Fibroblast of peridontal ligament (primary cell): ENCODE measurements around the gene EPN2.

Experiments
- DNase-seq: peaks from one replicate; pipeline ENCODE4 v3.0.0-alpha.2; 2010; ENCODE audit errors: extremely low read depth

The EPN2 gene

DNA sequence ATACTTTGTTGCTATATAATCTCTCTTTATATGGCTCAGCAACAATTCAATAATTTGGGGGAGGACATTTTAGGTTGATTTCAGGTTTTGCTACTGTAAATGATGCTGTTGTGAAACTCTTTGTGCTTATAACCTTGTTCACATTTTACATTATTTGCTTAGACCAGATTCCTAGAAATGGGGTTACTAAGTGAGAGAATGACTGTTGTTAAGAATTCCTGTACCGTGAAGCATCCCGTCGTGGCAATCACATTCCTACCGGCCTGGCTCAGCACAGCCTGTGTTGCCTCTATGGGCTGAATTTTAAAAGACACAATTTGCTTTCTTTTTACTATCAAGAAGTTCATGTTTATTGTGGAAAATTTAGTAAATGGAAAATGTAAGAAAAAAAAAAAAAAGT is 94.0 kb downstream of the EPN2 start:
- peak; percentile 90 for DNase-seq

DNA sequence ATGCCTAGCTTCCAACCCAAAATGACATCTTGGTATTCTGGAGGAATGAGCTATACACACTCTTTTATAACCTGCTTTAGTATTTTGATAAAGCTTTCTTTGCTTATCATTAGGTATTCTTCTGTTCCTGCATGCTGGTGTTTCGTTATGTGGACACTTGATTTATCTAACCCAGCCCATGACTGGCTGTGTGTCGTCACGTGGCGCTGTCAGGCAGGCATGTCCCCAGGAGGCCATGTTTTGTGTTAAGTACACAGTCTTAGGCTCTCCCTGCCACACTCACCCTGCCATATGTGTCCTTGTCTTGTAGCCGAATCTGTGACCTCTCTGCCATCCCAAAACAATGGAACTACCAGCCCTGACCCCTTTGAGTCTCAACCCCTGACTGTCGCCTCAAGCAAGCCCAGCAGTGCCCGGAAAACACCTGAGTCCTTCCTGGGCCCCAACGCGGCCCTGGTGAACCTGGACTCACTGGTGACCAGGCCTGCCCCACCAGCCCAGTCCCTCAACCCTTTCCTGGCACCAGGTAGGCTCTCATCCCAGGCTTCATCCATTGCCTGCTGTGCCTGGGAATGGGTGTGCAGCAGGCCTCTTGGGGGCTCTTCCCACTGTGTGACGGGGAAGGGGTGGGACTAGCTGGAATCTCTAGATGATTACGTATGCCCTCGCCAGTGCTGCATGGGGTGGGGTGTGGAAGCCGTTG is 94.5 kb downstream of the EPN2 start:
- DNase-seq = no peak

DNA sequence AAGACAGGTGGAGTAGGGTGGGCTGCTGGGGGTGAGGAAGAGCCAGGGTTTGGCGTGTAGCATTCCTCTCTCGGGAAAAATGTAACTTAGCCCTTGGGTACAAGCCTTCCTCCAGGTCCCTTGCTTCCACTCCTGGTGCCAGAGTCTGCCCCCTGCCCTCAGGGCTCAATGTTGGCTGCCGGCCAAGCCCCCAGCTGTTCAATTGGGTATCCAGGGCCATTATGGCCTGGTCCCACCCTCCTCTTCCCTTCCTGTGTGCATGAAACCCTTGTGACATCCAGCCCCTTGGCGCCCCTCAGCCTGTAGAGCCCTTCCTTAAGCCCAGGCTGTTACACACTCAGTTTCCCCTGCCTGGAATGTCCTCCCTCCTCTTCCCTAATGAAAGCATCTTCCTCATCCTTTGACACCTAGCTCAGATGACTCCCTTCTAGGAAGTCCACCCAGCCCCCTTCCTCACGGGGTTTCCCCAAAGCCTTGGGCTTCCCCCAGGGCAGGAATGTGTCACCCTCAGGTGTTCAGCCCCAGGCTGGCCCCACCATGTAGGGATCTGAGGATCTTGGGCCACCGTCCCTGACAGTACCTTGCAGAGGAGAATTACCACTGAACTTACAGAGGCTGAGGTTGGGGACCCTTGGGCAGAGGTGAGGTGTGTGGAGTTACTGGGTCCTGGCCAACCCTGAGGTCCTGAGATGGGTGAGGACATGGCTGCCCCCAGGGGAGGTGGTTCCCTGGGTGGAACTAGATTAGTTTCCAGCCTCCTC is 95.4 kb downstream of the EPN2 start:
- DNase-seq = no peak

DNA sequence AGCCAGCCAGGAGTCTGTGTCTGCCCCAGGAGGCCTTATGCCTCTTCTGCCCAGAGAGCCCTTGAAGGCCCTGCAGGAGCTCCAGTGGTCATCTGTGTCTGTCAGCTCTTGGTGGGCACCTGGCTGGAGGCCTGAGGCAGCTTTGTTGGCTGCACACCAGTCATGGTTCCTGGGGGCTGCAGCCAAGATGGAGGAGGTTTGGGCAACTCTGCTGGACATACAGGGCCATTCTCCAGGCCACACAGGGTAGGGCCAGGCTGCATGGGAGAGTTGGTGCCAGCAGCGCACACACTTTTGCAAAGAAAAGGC is 95.9 kb downstream of the EPN2 start:
- DNase-seq = no peak

DNA sequence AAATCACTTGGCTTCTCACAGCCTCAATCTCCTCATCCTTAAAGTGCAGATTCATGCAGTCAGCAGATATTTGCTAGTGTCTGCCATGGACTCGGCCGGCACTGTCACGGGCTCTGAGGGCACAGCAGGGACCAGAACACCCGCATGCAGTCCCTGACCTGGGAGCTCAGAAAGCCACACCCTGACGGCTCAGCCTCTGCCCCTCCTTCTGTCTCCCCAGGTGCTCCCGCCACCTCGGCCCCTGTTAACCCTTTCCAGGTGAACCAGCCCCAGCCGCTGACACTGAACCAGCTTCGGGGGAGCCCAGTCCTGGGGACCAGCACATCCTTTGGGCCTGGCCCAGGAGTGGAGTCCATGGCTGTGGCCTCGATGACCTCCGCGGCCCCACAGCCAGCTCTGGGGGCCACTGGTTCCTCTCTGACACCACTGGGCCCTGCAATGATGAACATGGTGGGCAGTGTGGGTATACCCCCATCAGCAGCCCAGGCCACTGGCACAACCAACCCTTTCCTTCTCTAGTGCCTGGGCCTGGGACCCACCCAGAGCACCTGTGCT is 96.6 kb downstream of the EPN2 start:
- no peak for DNase-seq

DNA sequence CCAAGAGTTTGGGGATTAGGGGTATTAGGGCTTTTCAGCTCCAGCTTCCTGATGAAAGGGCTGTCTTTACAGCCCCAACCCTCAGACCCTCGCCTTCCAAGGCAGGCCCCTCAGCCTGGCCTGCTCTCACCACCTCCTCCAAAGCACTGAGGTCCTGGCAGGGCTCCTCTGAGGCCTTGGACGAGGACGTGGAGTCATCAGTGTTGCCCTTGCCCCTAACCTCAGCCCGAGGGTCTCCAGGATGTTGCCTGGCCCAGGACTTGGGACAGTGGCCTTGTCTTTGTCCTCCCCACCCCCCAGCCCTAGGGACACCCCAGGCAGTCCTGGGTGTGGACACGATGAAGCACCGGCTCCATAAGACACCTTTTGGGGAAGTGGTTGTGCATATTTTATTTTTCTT is 97.2 kb downstream of the EPN2 start:
- DNase-seq = no peak

DNA sequence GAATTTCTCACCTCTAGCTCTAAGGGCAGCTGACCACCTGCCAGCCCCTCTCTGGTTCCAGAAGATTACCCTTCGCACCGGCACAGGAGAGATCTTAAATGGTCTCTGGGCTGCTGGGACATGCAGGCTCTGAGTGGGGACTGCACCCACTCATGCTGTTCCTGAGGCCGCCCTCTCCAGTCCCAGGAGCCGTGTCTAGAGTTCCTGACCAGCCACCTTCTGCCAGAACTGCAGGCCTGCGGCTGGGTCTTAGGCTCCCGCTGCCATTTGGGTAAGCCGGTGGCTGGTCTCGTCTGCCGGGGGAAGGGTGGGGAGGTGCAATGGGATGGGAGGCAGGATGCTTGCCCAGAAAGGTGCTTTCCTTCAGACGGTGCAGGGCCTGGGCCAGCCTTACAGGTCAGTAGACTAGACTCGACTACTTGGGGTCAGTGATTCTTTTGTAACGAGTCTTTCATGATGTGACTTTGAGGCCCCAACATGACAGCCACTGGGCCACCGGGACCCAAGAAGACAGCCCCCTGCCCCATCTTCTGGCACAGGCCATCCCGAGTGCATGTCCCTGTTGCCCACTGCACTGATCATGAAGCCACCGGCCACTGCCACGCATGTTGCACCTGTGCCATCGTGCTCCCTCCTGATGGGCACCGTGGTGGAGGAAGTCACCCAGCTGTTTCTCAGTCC is 98.9 kb downstream of the EPN2 start:
- no peak for DNase-seq

DNA sequence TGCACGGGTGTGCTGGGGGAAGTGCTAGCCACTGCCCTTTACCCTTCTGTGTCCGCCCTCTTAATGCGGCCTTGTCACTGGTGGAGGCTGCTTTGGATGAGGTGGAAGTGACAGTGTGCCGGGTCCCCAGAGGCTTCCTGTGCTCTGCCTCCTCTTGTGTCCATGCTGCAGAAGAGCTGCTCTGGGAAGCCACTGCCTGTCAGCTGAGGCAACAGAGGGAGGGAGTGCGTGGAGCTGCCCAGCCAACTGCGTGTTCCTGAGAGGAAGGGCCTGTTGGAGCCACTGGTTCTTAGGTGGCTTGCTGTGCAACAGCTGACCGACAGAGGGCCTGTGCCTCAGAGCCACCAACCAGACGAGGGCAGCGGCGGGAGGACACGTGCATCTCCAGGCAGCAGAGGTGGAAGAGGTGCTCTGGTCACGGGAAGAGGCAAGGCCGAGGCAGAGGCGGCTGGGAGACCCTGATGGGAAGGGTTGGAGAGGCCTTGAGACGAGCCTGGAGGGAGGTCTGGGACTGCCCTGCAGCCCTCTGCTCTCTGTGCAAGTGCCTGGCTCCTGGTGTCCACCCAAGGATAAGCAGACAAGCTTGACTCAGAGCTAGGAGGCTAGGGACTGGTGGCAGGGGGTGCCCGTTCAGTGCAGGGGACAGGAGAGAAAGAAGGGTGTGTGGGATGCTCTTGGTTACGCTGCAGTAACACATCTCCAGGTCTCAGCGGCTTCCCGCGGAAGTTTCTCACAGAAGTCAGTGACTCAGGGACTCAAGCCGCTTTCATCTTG is 100.0 kb downstream of the EPN2 start:
- DNase-seq = no peak

DNA sequence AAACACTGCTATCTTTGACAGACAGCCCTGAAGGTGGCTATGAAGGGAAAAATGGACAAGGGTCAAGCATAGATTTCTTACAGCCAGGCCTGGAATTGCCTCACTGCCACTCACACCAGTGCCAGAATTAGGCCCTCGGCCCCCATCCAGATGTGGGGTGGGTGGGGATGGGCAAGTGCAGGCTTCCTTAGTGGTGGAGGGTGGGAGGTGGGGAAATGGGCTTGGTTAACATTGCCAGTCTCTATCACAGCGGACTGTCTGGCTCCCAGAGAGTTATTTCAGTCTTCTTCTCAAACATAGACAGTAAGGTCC is 100.5 kb downstream of the EPN2 start:
- no peak for DNase-seq

DNA sequence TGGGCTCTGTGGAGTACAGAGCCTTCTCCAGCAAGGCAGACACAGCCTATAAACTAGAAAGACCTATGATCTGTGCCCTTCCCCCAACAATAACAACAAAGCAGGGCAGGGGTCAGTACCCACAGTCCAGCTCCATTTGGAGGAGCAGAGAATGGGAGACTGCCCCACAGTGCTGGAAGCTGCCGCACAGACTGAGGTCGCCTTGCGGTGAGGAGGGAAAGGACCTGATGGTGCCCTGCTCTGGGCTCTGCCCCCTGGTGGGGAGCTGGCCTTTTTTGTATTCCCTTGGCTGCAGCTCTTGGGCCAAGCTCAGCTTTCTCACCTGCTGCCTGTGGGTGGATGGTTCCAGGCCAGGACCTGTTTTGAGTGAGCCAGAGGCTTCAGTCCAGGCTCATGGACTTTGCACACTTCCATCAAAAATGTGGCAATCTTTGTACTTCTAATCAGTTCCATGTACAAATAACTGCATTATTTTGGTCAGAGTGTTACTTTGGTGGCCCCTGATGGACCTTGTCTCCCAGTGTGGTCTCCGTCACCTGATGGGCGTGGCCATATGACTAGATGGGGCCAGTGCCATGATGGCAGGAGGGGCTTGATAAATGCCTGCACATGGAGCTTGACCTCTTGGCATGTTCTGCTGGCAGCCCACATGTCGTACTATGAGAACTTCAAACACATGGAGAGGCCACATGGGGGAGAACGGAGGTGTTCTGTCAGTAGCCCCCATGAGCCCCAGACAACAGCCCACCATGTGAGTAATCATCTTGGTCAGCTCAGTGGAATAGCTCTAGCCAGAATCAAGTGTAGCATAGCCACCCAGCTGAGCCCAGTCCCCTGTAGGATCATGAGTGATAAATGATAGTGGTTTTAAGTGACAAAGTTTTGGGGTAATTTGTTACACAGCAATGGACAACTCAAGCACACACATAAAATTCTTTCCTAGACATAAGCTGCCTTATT is 101.1 kb downstream of the EPN2 start:
- no peak for DNase-seq

DNA sequence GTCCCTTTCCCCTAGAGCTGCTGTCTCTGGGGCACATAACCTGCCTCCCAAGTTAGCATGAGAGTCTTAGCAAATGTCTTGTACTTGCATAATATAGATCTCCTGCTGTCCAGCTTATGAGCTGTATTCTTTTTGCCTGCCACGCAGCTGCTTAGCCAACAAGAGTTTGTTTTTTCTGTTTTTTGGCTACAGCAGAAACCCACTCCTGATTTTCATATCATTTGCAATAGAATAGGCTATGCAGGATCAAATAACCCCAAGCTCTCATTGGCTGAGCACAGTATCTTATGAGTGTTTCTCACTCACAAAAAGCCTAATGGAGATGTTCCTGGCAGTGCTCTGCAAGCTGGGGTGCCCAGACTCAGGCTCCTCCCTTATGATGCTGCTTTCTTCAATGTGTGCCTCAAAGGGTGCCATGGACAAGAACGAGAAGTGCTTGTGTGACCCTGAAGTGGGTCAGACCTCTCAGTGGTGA is 102.2 kb downstream of the EPN2 start:
- DNase-seq = peak; percentile 76

DNA sequence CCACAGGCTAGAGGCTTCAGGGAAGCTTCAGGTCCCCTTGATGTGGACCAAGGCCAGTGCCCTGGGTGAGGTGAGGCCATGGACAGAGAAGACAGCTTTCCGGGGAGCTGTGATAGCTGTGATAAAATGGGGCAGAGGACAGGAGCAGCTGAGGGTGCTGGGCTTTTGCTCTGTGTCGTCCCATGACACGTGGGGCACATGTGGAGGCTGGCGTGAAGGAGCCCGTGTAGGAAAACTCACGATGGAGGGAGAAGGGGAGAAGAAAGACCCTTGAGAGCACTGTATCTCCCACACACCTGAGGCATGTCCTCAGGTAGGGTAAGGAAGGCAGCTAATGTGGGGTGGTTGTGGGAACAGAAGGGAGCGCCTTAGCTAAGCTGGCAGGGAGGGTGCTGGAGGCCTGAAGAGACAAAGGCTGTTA is 104.1 kb downstream of the EPN2 start:
- DNase-seq = no peak

DNA sequence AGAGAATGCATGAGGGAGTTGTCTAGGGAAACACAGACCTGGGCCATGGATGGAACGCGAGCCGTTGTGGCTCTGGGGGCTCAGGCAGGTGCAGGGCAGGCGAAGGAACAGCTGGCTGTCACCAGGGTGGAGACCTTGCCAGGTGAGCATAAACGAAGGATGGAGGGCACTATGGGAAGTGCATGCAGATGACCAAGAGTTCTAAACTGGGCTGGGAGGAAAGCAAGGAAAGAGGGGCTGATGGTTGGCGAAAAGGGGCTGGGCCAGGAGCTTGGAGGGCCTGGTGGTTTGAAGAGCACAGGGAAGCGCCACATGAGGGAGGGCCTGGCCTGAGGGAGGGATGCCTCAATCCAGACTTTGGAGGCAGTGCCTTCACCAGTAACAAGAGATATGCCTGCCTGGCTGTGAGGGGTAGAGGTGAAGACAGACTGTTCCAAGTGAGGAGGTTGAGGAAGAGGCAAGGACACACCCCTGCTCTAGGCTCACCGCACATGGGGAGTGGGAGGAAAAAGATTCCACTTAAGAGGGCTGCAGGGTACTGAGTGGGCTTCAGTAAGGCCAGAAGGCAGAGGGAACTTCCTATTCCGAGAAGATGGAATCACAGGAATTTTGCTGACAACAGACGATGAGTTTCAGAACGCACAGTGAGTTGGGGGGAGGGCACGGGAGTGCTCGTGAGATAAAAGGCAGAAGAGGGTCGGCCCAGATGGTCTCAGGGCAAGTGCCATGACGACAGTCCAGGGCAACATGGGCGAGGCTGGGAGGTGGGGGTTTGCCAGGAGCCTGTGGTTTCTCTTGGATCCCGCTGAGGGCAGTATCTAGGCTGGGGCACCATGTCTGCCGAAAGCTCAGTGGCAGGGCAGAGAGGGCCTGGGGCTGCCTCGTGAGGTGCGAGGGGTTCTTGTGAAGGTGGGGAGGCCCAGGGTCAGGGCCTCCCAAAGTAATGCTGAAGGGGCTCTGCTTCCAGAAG is 104.8 kb downstream of the EPN2 start:
- DNase-seq = peak; percentile 42

DNA sequence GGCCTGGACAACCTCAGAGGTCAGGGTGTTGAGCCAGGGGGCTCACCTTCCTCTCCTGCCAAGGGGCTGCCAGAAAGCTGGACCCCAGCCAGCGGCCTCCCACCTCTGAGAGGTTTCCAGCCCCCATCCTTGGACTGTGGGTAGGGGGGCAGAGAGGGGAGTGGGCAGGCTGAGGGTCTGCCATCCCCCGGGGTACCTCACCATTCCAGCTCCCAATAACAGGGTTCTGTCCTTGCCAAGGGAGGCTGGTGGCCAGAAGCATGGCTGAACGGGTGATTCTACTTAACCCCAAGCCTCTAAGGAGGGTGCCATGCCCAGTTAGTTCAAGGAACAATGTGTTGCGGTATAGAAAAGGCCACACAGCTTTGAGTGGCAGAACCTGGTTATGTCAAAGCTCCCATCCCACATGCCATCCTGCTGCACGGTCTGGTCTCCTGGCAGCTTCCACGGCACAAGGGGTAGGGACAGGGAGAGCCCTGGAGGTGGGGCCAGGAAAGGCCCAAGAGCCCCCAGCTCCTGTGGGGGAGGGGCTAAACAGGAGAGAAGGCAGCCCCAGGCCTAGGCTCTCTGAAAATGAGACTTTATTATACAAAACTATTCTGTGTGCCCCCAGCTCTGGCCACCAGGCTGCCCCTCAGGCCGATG is 105.6 kb downstream of the EPN2 start:
- DNase-seq = no peak

DNA sequence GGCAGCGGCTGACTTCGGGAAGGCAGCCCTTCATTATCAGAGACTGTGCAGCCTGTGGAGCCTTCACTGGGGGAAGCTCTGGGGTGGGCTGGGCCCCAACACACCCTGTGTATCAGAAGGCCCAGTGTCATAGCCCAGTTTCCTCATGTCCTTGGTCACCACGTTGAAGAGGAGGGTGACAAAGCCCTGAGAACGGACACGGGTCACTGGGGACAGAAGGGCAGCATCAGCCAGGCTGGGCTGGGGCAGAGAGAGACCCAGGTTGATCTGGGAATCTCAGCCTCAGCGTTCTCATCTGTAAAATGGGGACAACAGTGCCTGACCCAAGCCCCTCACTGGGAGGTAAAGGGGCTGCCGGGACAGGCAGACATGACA is 106.1 kb downstream of the EPN2 start:
- DNase-seq = no peak

DNA sequence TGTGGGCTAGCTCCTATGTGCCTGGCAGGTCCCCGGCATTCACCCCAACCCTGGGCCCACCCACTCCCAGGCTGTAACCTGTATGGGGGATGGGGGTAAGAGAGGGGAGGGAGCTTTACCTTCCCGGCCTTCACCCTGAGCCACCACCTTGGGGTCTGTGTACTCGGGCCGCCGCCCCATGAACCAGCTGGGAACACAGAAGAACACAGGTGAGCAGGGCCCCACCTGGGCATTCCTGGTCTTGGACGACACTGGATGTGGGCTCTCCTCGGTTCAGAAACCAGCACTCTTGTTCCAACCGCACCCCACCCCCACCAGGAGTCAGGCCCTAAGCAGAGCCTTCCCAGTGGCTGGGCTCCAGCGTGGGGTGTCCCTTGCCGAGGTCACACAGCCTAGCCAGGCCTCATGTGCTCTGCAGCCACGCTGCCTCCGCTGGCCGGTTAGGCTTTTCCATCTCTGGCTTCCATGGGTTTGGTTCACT is 106.5 kb downstream of the EPN2 start:
- DNase-seq = no peak

DNA sequence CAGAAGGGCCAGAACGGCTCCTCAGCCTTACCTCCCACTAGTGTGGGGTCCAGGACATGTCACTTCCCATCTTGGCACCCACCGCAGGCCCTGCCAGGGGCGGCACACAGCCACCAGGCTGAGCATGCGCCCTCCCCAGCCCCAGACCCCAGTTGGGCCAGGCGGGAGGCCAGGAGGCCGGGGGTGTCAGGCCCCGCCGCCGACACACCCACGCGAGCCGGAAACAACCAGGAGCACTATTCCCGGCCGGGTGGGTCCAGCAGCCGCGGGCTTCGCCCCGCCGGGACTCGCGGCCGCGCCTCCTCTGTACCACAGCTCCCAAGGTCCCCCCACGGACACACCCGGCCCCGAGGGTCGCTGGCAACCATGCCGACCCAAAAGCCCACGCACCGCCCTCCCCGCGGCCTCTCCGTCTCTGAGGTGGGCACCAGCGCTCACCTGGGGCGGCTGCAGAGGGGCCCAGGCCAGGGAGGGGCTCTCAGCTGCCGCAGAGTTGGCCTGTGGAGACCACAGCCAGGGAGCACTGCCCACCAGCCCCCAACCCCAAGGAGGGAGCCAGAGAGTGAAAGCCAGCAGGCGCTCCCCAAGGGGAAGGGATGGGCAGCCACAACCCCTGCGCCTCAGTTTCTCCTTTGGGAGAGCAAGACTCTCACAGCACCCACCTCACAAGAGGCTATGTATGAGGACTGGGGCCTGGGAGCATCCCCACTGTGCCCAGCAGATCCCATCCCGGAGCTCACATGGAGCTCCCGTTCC is 107.3 kb downstream of the EPN2 start:
- no peak for DNase-seq

DNA sequence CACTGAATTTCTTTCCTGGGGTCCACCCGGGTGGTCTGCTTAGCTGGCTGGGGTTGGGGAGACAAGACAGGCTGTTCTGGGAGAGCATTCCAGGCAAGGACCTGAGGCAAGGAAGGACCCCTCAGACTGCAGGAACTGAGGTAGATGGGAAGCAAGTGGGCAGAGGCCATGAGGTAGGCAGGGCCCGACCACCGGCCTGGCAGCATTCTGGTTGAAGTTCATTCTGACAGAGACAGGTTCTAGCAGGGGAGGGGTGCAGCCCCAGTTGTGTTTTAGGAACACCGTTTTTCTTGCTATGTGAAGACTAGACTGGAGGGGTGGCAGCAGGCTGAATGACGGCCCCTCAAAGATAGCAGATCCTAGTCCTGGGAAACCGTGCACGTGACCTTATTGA is 107.9 kb downstream of the EPN2 start:
- no peak for DNase-seq
